Mesenchymal stem cell (in vitro differentiated cells and primary cell): Measurements from ENCODE around the gene CD52.

Experiments
- DNase-seq: peaks from one replicate; pipeline ENCODE4 v3.0.0-alpha.2; 2013
- H2AFZ ChIP-seq: one replicate; pipeline ENCODE4 v1.6.1; 2013; ENCODE audit warnings: low read depth, mild to moderate bottlenecking, control low read depth, inconsistent platforms, low read length, moderate library complexity
- H2AK5ac ChIP-seq: 2 replicates; pipeline ENCODE4 v1.6.1; 2013; ENCODE audit warnings: low read length, moderate library complexity, mild to moderate bottlenecking, inconsistent platforms; ENCODE audit not compliant: severe bottlenecking
- H2BK120ac ChIP-seq: one replicate; pipeline ENCODE4 v1.6.1; 2013; ENCODE audit warnings: low read depth, mild to moderate bottlenecking, inconsistent platforms, low read length, moderate library complexity
- H2BK12ac ChIP-seq, 2 experiments: one replicate each; pipeline ENCODE4 v1.6.1; 2013; ENCODE audit warnings: inconsistent platforms in 2 of 2, low read length in 2 of 2, mild to moderate bottlenecking in 2 of 2, moderate library complexity in 2 of 2, control low read depth in 1 of 2
- H2BK15ac ChIP-seq: one replicate; pipeline ENCODE4 v1.6.1; 2013; ENCODE audit warnings: mild to moderate bottlenecking, low read depth, inconsistent platforms; ENCODE audit not compliant: poor library complexity, severe bottlenecking
- H2BK5ac ChIP-seq: 2 replicates; pipeline ENCODE4 v1.6.1; 2013; ENCODE audit warnings: low read depth, mild to moderate bottlenecking, low read length, control low read depth, inconsistent platforms; ENCODE audit not compliant: poor library complexity, severe bottlenecking
- H3K14ac ChIP-seq, 2 experiments: one replicate each; pipeline ENCODE4 v1.6.1; 2013; ENCODE audit warnings: inconsistent platforms in 2 of 2, low read length in 2 of 2, control low read depth in 1 of 2, mild to moderate bottlenecking in 1 of 2, moderate library complexity in 1 of 2
- H3K18ac ChIP-seq, 2 experiments: one replicate each; pipeline ENCODE4 v1.6.1; 2013; ENCODE audit warnings: inconsistent platforms in 2 of 2, low read length in 2 of 2, control low read depth in 1 of 2, low read depth in 1 of 2, mild to moderate bottlenecking in 1 of 2
- H3K23ac ChIP-seq, 2 experiments: one replicate each; pipeline ENCODE4 v1.6.1; 2013; ENCODE audit warnings: inconsistent platforms in 2 of 2, low read length in 2 of 2, mild to moderate bottlenecking in 2 of 2, moderate library complexity in 2 of 2, control low read depth in 1 of 2
- H3K27ac ChIP-seq: 2 replicates; pipeline ENCODE4 v1.5.1; 2013; ENCODE audit warnings: mild to moderate bottlenecking, moderate library complexity, low read length, control low read depth, inconsistent platforms; ENCODE audit not compliant: poor library complexity, severe bottlenecking
- H3K27me3 ChIP-seq, 2 experiments: 2 replicates each; pipeline versions ENCODE4 v1.6.1 to v1.7.0; 2013; ENCODE audit warnings: low read length in 2 of 2, mild to moderate bottlenecking in 2 of 2, moderate library complexity in 2 of 2, control low read depth in 1 of 2, inconsistent platforms in 1 of 2; ENCODE audit not compliant: control insufficient read depth in 1 of 2, insufficient read depth in 1 of 2
- H3K36me3 ChIP-seq, 2 experiments: 2 replicates each; pipeline versions ENCODE4 v1.6.1 to v1.7.0; 2013; ENCODE audit warnings: low read length in 2 of 2, control low read depth in 1 of 2, inconsistent platforms in 1 of 2, low read depth in 1 of 2, mild to moderate bottlenecking in 1 of 2; ENCODE audit not compliant: insufficient read depth in 2 of 2, control insufficient read depth in 1 of 2
- H3K4ac ChIP-seq, 2 experiments: one replicate each; pipeline ENCODE4 v1.6.1; 2013; ENCODE audit warnings: inconsistent platforms in 2 of 2, low read length in 2 of 2, mild to moderate bottlenecking in 2 of 2, moderate library complexity in 2 of 2, control low read depth in 1 of 2, low read depth in 1 of 2
- H3K4me1 ChIP-seq: 2 replicates; pipeline ENCODE4 v1.6.1; 2013; ENCODE audit warnings: low read depth, low read length, control low read depth; ENCODE audit not compliant: control insufficient read depth, insufficient read depth
- H3K4me2 ChIP-seq: 2 replicates; pipeline ENCODE4 v1.6.1; 2013; ENCODE audit warnings: low read length, mild to moderate bottlenecking, inconsistent platforms; ENCODE audit not compliant: poor library complexity, severe bottlenecking
- H3K4me3 ChIP-seq, 2 experiments: 2 replicates each; pipeline versions ENCODE4 v1.5.1 to v1.7.0; 2013; ENCODE audit warnings: low read length in 2 of 2, mild to moderate bottlenecking in 2 of 2, control low read depth in 1 of 2, low read depth in 1 of 2; ENCODE audit not compliant: insufficient read depth in 1 of 2
- H3K79me1 ChIP-seq: replicated peaks from 2 replicates; pipeline ENCODE4 v1.6.1; 2013; ENCODE audit warnings: mild to moderate bottlenecking, control low read depth, low read length, inconsistent platforms; ENCODE audit not compliant: poor library complexity, severe bottlenecking
- H3K9ac ChIP-seq: 2 replicates; pipeline ENCODE4 v1.7.0; 2013; ENCODE audit warnings: mild to moderate bottlenecking, low read length, moderate library complexity
- H3K9me3 ChIP-seq: 2 replicates; pipeline ENCODE4 v1.7.0; 2013; ENCODE audit warnings: mild to moderate bottlenecking, low read length; ENCODE audit not compliant: control insufficient read depth
- H4K8ac ChIP-seq: one replicate; pipeline ENCODE4 v1.6.1; 2013; ENCODE audit warnings: inconsistent platforms, mild to moderate bottlenecking, low read length, moderate library complexity
- H4K91ac ChIP-seq: one replicate; pipeline ENCODE4 v1.6.1; 2013; ENCODE audit warnings: mild to moderate bottlenecking, low read length, inconsistent platforms
- WGBS: methylation state at CpG from one replicate; pipeline ENCODE4 v1.1.7; 2013; ENCODE audit warnings: mixed read lengths; 5-methylcytosine and 5-hydroxymethylcytosine counted together

The CD52 gene

GRCh38 chr1:26340047-26340481, 22.3 kb downstream of the CD52 start:
- H3K9ac ChIP-seq = no peak overlapping the region
- no peaks in the 10 kb centered on the region for H3K36me3 ChIP-seq
- peaks cover 70 to 71% of the 10 kb centered on the region in 2 experiments for H3K27me3 ChIP-seq
- H2BK120ac ChIP-seq = no peak overlapping the region
- no peak overlapping the region for H3K4ac ChIP-seq
- H2AK5ac ChIP-seq = no peak overlapping the region
- 67% methylated on average over 4 of the region's 4 CpGs for WGBS
- no peak overlapping the region for H4K91ac ChIP-seq
- H2BK15ac ChIP-seq = no peak overlapping the region
- peaks cover 10% of the 10 kb centered on the region for H3K4me1 ChIP-seq
- H2BK5ac ChIP-seq = no peak overlapping the region
- no peak for DNase-seq
- H3K23ac ChIP-seq = no peak overlapping the region
- H3K9me3 ChIP-seq = no peaks in the 10 kb centered on the region
- H3K79me1 ChIP-seq = no peaks in the 10 kb centered on the region
- H3K18ac ChIP-seq = no peak overlapping the region
- H3K14ac ChIP-seq = no peak overlapping the region
- no peak overlapping the region for H2AFZ ChIP-seq
- no peak overlapping the region for H3K4me2 ChIP-seq
- no peak overlapping the region for H4K8ac ChIP-seq
- no peak overlapping the region for H3K27ac ChIP-seq
- H2BK12ac ChIP-seq = no peak overlapping the region
- H3K4me3 ChIP-seq = no peak overlapping the region

- Histone ChIP-seq H3K9me3 (no peaks in the 10 kb centered on the region), H3K23ac (no peak overlapping the region), H2BK12ac (no peak overlapping the region), H2BK5ac (no peak overlapping the region), H3K27ac (no peak overlapping the region), H3K79me1 (no peaks in the 10 kb centered on the region), H3K9ac (no peak overlapping the region), H4K91ac (no peak overlapping the region), H3K4me2 (no peak overlapping the region), H3K36me3 (no peaks in the 10 kb centered on the region), H3K4ac (no peak overlapping the region), H3K27me3 (peaks cover 37 to 39% of the 10 kb centered on the region in 2 experiments), H3K14ac (peak overlapping the region in 1 of 2 experiments; percentile 35), H3K4me1 (peaks cover 2% of the 10 kb centered on the region), H2AFZ (no peak overlapping the region), H4K8ac (no peak overlapping the region), H2BK15ac (no peak overlapping the region), H2BK120ac (no peak overlapping the region), H3K18ac (no peak overlapping the region), H3K4me3 (no peak overlapping the region), H2AK5ac (no peak overlapping the region)
- WGBS = 93% methylated on average over 15 of the region's 15 CpGs
- no peak for DNase-seq
Measured at GRCh38 chr1:26344147-26344920, 26.6 kb downstream of the CD52 start.

- no peak overlapping the region for H3K23ac ChIP-seq
- no peaks in the 10 kb centered on the region for H3K36me3 ChIP-seq
- H3K27me3 ChIP-seq = peaks cover 29 to 39% of the 10 kb centered on the region in 2 experiments
- H3K14ac ChIP-seq = no peak overlapping the region
- no peak overlapping the region for H3K4ac ChIP-seq
- no peak overlapping the region for H2BK120ac ChIP-seq
- no peak overlapping the region for H3K4me3 ChIP-seq
- 84% methylated on average over 15 of the region's 15 CpGs for WGBS
- peaks cover 8% of the 10 kb centered on the region for H3K4me1 ChIP-seq
- no peak overlapping the region for H3K18ac ChIP-seq
- H3K79me1 ChIP-seq = no peaks in the 10 kb centered on the region
- DNase-seq = no peak
- H2BK5ac ChIP-seq = no peak overlapping the region
- H3K9me3 ChIP-seq = no peaks in the 10 kb centered on the region
- no peak overlapping the region for H3K4me2 ChIP-seq
- no peak overlapping the region for H2BK12ac ChIP-seq
- H2BK15ac ChIP-seq = no peak overlapping the region
- no peak overlapping the region for H3K9ac ChIP-seq
- no peak overlapping the region for H2AFZ ChIP-seq
- no peak overlapping the region for H4K91ac ChIP-seq
- H3K27ac ChIP-seq = no peak overlapping the region
- no peak overlapping the region for H4K8ac ChIP-seq
- no peak overlapping the region for H2AK5ac ChIP-seq
Measured at GRCh38 chr1:26345718-26346117, 28.0 kb downstream of the CD52 start.

- Histone ChIP-seq H3K23ac (no peak overlapping the region), H2BK15ac (no peak overlapping the region), H3K36me3 (no peaks in the 10 kb centered on the region), H2AK5ac (no peak overlapping the region), H2BK120ac (no peak overlapping the region), H4K91ac (no peak overlapping the region), H3K27me3 (peaks cover 27 to 39% of the 10 kb centered on the region in 2 experiments), H2BK12ac (no peak overlapping the region), H3K14ac (no peak overlapping the region), H3K4me1 (peaks cover 13% of the 10 kb centered on the region), H2AFZ (no peak overlapping the region), H3K4ac (no peak overlapping the region), H3K9me3 (no peaks in the 10 kb centered on the region), H3K9ac (no peak overlapping the region), H3K4me2 (no peak overlapping the region), H3K18ac (no peak overlapping the region), H4K8ac (no peak overlapping the region), H3K79me1 (no peaks in the 10 kb centered on the region), H3K4me3 (no peak overlapping the region), H3K27ac (no peak overlapping the region), H2BK5ac (no peak overlapping the region)
- DNase-seq = no peak
- WGBS = 86% methylated on average over 9 of the region's 10 CpGs
Measured at GRCh38 chr1:26346274-26347033, 28.7 kb downstream of the CD52 start.
